Stimulated activated CD8-positive, alpha-beta memory T cell treated with anti-CD3 and anti-CD28 coated beads, Interleukin-7, amount 100 ng/mL, for 24 hours (primary cell): ENCODE results near the gene TMEM52.

Source experiments
- DNase-seq: peaks from one replicate; pipeline ENCODE4 v3.0.0-alpha.2; 2020; ENCODE audit warnings: low read depth

Gene TMEM52

DNA sequence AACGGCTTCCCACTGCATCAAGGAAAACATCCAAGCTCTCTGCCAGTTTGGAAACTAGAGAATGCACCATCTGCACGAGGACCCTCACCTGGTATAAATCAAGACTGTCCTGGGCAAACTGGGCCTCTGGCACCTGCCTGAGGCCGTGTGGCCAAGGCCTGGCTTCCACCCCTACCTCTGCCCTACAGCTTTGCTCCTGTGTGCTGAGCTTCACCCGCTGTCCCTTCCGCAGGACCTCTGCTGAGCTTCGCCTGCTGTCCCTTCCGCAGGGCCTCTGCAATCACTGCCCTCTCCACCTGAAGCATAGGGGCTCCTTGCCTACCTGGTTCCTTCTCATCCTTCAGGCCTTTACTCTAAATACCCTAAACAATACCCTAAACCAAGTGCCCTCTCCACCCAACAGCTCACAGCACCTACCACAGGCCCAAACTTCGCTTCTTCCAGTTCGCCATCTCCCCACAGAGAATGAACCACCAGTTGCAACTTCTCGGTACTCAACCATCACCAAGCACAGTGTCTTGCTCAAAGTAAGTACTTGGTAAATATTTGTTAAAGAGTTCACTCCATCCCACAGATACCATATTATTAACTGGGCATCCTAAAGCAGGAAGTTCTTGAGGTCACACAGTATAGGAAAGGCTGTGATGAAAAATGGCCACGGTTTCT, 46.6 kb downstream of the TMEM52 start:
- no peak for DNase-seq

DNA sequence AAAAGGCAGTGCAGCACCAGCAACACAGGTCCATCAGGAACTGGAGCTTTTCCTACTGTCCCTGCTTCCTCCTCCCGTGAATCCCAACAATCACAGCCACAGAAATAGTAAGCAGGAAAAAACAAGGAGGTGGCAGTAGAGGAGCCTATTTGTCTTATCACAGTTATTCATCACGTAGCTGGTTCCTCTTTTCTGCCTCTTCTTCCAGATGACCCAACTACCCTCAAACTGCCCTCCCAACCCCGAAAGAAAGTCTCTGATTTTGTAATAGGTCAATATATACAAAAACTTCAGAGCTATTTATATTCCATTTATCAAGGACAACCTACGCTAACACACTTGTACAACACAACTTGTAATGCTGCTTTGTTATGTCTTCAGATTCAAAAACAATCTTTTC, 49.6 kb downstream of the TMEM52 start:
- DNase-seq: no peak
